Dedifferentiated amniotic fluid mesenchymal stem cell (primary cell): ENCODE results near the gene FOXN4.

ENCODE experiments used
- DNase-seq: peaks from one replicate; pipeline ENCODE4 v3.0.0-alpha.2; 2016; ENCODE audit errors: extremely low spot score

The FOXN4 gene

DNA sequence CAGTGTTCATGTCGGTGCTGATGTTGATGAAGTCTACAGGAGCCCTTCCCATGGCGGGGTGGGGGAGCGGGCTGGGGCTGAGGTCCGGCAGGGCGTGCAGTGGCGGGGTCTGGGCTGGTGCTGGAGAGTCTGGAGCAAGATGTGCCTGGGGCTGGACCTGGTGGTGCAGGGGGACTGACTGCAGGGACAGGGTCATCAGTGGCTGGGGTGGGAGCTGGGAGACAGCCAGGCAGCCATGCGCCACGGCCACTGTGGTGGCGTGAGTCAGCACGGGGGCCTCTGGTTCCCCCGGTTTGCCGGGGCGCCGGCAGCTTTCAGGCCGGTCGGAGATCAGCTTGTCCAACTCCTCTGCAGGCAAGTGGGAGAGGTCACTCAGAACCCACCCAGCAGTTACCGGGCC, 27.6 kb downstream of the FOXN4 start:
- DNase-seq = no peak

DNA sequence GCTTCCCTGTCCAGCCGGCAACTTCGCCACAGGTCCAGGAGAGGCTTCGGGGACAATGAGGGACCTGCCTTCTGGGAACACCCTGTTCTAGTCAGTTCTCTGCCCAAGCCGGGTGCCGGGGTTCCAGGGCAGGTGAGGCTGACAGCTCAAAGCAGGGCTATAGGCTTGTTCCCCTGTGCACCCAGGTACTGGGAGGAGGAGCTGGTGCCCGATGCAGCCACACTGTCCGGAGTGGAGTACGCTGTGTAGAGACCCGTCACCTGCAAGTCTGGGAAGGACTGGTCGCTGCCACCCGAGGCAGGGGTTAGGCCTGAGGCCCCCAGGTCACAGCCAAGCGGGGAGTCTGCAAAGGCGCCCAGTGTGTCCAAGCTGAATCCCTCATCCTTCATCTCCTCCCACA, 29.6 kb downstream of the FOXN4 start:
- no peak for DNase-seq

DNA sequence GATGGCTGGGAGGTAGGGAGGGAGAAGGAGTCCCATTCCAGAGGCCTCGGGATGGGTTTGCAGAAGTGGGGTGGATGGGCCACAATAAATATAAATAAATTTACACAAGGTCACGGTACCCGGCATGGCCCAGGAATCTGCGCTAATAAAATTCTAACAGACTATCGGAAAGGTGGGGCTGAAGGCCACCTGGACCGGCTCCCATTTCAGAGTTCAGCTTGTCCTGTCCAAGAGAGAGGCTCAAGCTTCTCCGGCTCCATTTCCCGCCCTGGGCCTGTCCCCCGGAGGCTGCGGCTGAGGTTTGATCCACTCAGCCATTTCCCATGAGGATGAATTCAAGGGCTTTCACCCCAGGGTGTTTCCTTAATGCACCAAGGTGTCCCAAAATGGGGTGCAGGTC, 30.2 kb downstream of the FOXN4 start:
- no peak for DNase-seq

DNA sequence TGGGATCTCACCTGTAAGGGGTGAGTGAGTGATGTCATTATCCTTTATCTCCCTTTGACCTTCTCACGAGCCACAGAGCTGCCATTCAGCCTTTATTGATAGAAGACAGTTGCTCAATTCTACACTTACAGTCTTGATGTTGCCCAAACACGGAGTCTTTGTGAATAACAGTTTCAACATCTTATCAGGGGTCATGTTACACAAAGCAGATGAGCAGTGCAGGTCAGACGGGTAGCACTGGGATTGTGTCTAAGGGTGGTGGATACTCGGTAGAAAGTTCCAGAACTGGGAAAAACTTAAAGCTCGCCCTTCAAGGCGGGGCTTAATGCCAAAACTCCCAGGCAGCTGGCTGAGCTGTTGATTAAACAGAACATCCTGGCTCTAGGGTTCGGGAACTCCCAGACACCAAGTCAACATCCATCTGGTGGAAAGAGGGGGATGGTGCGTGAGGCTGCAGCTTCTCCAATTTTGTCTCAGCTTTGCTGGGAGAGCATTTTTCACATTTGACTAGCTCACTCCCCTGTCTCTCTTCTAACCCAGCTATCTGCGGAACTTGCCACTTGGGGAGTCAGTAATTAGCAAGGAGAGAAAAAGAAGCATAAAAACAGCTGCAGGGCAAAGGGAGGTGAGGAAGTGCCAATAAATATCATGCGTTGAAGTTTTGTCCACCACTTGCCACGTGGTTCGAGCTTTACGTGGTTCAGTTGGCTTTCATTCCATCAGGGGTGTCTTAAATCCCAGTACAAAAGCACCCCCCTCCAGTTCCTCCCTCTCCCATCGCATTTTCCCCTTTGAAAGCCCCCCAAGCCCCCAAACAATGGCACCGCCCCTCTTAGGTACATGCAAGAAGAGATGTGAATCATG, 31.0 kb downstream of the FOXN4 start:
- no peak for DNase-seq

DNA sequence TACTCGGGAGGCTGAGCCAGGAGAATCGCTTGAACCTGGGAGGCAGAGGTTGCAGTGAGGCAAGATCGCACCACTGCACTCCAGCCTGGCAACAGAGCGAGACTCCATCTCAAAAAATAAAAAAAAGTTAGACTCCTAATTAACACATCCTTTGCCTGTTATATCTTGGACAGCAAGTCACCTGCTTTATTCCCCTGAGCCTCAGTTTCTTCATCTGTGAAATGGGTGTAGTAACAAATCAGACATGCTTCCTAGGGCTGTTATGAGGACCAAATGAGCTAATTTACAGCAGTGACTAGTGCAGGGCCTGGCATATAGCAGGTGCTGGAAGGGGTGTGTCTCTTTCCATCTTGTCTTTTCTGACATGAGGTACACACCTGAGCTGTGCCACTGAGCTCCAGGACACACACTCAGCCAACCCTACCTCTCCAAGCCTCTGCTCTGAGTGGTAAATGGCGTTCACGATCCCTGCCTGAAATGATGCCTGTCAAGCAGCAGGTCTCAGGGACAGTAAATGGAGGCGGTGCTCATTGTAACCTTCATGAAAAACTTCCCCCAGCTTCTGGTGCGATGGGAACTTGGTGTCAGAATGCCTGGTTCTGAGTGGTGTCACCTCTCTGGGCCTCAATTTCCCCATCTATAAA, 31.7 kb downstream of the FOXN4 start:
- no peak for DNase-seq

DNA sequence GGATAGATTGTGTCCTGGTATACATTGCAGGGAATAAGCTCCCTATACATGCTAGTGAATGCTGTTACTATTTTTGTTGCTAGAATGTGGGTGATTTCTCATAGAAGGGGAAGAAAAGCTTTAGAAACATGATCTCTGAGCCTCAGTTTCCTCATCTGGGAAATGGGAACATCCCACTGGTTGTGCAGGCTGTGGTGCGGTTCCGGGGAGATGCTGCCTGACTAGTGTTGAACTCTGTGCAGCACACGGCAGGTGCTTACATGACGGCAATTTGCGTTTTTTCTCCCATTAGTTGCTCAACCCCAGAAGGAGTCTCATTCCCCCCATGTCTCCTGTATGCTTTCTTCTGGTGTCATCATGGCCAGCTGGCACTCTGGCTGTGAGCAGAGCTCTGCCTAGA, 32.9 kb downstream of the FOXN4 start:
- DNase-seq = no peak

DNA sequence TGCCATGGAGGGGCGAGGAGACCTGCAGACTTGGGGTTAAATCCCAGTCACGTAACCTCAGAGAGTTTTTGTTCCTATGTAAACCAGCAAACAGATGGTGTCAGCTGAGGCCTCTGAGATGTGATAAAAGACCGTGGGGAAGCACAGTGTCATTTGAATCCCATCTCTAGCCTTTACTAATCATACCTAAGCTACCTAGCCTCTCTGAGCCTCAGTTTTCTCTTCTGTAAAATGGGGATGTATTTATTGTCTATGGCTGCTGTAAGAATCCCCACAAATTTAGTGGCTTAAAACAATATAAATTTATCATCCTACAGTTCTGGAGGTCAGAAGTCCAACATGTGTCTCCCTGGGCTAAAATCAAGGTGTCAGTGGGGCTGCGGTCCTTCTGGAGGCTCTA, 33.9 kb downstream of the FOXN4 start:
- DNase-seq = no peak

DNA sequence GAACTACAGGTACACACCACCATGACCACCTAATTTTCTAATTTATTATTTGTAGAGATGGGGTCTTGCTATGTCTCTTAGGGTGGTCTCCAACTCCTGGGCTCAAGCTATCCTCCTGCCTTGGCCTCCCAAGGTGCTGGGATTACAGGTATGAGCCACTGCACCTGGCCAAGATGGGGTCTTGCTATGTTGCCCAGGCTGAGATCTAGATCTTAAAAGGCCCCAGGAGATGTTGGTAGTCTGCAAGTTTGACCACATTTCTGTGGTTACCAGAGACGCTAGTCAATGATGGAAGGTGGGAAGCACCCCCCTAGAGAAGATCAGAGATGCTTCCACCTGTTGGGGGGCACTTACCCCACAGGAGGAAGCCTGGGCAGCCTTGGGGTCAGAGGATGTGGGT, 34.7 kb downstream of the FOXN4 start:
- DNase-seq = no peak

DNA sequence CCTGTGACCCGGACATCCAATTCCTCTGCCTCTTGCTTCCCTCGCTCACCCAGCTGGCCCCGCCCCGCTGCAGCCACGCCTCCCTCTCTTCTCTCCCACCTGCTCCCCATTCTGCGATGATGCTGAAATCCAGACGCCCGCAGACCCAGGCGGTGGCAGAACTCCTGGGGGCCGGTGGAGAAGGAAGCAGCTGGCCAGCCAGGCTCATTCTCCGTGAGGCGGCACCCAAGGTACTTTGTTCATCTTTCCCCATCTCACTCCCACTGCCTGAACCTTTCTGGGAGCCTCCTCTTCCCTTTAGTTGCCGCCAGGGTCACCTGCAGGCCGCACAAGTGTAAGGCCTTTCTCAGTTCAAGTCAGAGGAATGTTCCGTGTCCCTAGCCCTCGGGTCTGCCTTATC, 35.7 kb downstream of the FOXN4 start:
- DNase-seq = no peak

DNA sequence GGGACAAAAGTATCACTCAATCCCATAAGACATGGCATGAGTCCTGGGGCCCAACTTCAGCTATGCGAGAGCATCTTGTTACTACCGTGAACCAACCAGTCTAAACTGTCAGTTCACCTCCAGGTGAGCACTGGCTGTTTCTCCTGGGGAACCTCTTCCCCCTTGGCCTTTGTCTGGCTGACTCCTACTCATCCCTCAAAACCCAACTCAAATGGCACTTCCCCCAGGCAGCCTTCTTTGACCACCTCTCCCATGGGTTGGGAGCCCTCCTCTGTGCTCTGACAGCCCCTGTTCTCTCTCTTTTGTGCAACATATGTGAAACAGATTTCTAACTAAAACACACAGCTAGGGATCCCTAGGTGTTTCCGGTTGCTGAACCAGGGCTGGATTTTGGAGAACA, 37.7 kb downstream of the FOXN4 start:
- DNase-seq = no peak

DNA sequence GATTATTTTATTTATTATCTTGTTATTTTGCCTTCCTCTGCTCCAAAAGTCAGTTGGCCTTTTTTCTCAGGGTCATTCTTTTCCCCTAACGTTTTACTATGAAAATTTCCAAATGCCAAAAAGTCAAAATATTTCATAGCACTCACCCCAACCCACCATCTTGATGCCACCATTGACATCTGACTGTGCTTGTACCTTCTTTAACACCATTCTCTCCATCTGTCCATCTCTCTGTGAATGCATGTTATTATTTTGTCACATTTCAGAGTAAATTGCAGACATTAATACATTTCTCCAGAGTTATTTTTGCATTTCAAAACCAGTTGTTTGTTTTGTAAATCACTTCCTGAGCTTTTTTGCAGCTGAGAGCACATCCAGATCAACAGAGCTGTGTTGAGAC, 38.6 kb downstream of the FOXN4 start:
- DNase-seq = no peak

DNA sequence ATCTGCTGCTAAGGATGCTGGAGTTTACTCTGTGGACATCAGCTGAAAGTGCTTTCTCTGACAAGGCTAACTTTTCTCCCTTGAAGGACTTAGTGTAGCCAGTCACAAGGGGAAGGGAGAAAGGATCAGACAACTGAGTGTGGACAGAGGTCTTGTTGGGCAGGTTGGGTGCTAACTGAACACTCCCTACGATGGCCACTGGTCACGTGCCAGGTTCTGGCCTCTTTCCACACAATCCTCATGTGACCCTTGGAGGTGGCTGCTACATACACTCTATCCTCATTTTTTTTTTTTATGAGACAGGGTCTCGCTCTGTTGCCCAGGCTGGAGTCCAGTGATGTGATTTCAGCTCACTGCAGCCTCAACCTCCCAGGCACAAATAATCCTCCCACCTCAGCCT, 39.7 kb downstream of the FOXN4 start:
- no peak for DNase-seq

DNA sequence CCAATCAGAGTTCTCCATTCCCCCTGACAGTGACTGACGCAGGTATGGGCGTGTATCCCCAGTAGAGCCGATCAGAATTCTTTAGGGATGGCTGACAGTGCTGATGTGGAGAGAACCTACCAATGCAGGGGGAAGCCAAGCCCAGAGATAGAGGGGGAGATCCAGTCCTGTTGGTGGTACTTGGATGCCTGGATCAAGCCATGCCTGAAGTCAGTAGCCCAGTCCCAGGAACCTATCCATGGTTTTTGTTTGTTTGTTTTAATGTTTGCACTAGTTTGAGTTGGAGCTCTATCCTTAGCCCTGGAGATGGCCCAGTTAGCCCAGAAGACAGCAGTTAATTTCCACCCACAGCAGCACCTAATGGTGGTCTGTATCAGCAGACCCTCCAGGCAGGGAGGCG, 40.2 kb downstream of the FOXN4 start:
- DNase-seq = no peak

DNA sequence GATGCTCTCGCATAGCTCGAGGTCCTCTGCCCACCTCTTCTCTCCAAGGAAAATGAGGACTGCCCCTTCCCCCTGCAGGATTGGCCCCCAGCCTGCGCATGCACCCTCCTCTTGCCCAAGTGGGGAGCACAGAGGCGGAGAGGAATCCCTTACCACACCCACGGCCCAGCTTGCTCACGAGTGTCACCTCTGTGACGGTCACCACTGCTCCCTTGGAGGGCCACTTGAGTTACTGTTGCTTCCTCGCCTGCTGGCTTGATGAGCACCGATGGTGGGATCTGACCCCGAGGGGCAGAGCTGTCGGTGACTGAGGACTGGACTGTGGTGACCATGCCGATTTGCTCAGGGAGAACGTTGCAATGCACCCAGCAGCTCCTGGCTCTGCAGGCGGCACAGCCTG, 41.7 kb downstream of the FOXN4 start:
- no peak for DNase-seq

DNA sequence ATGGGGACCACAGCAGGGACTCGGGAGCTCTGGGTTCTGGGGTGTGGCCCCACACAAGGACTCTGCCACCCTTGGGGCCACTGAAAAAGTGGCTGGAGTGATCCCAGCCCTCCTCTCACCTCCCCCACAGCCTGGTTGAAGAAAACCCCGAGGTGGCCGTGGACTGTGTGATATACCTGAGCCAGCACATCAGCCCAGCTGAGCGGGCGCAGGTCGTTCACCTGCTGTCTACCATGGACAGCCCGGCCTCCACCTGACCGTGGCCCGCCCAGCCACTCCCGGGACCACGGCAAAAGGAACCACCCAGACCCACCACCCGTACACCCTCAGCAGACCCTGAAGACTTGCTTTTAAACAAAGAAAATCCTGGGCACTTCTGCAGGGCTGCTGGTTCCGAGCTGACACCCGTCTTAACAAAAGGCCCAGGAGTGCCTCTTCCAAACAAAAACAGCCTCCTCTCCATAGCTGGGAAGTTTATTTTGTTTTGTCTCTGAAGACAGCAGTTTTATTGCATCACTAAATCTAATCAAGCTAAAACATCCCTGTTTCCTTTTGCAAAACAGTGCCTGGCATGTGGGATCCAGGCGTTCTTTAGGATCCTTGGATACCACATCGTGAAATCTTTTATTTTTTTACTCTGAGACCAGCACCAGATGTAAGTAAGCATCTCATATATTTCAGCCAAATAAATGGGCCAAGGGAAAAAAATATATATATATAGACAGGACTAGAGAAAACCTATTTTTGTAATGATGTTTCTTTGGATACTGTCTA, 42.8 kb downstream of the FOXN4 start:
- no peak for DNase-seq

DNA sequence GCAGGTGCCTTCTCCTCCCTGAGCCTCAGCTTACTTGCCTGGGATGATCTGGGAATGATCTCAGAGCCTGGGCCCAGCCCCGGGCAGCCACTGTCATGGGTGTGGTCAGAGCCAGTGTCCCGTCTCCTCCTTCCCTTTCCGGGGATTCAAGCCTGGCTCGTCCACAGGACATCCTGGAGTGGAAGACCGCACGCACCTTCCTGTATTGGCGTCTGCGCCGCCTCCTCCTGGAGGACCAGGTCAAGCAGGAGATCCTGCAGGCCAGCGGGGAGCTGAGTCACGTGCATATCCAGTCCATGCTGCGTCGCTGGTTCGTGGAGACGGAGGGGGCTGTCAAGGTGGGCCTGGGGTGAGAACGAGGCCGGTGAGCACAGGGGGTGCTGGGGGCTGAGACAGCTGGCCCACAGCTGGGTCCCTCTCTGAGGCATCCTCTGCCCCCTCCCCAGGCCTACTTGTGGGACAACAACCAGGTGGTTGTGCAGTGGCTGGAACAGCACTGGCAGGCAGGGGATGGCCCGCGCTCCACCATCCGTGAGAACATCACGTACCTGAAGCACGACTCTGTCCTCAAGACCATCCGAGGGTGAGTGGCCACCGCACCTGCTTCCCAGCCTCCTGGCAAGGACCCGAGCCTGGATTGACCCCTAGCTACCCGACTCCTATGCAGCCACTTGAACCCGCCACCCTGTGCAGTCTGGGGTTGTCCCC, 44.0 kb downstream of the FOXN4 start:
- no peak for DNase-seq

DNA sequence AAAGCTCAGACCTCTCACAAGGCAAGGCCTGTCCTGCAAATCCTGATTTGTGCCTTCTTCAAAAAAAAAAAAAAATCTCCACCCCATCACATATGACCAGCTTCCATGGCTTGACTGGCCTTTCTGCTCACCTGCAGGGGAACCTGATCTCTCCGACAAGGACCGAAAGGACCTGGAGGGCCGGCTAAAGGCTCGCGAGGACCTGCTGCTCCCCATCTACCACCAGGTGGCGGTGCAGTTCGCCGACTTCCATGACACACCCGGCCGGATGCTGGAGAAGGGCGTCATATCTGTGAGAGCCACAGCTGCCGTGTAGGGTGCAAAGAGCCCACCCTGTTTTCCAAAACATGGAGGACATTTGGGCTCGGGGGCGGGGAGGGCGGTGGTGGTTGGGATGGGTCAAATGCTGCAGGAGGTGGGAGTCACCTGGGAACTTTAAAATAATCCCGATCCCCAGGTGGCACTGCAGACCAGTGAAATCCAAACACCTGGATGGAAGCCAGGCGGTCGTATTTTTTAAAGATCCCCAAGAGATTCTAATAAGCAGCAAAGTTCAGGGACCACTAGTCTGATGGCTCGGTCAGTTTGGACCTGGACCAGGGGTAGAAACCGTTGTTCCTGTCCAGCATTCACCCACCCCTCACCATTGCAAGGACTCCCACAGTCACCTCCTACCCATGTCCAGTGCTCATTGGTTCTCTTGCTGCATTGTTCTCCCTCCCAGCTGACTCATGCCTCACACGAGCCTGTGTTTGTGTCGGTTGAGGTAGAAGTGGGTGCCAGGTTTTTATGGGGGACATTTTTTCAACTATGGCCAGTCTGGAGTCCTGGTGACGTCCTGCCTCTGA, 44.8 kb downstream of the FOXN4 start:
- DNase-seq = no peak

DNA sequence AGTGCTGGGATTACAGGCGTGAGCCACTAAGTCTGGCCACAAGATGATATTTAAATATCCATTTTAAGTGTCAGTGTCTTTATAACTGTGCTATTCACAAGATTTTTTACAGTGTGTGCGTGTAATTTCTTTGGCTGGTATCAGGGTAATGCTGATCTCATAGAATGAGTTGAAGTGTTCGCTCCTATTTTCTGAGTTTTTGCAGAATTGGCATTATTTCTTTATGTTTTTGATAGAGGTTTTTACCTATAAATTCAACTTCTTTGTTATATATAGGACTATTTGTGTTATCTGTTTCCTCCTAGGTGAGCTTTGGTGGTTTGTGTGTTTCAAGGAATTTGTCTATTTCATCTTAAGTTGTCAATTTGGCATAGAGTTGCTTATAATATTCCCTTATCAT, 45.6 kb downstream of the FOXN4 start:
- no peak for DNase-seq

DNA sequence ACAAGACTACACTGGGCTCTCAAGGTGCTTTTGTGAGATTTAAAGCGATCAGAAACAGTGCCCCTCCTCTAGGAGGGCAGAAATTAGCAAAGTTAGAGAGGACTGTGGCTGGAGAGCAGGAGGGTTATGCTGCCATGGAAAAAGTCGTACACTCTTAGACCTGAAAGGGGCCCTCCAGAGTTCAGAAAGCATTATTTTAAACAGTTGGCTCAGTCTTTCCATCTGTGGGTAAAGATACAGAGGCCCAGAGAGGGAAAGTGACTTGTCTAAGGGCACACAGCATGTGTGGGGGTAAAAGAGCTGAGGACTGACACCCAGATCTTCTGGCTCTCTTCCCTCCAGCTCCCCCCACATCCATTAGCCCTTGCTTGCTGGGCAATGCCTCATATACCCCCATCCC, 47.1 kb downstream of the FOXN4 start:
- no peak for DNase-seq

DNA sequence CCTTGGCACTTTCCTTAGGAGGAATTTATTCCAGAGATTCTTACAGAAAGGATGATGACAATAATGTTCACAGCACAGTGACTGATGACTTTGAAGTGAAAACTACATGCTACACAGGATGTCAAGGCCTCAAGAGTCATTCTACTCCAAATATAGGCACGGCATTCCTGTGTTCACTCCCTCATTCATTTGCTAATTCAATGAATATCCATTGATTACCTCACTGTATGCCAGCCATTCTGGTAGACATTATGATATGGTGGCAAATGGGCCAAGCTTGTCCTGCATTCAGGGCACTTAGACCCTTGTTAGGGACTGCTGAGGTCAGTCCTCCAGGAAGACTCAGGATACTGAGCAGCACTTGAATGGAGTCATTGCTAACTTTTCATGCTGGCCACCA, 48.0 kb downstream of the FOXN4 start:
- DNase-seq = no peak

DNA sequence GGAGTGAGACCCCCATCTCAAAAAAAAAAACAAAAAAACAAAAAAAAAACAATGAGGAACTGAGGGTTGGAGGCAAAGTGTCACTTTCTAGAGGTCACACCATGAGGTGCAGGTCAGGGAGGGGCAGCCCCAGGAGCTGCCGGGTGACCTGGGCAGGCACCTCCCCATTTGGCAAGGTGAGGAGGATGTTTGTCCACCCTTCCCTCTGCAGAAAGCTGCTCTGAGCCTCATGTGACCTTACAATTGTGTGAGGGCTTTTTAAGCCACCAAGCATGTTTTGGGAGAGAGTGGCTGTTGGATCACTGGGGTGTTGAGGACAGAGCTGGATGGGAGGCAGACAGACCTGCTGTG, 49.6 kb downstream of the FOXN4 start:
- no peak for DNase-seq
